Measurements from ENCODE around the gene DNAH10.

The DNAH10 gene

DNA sequence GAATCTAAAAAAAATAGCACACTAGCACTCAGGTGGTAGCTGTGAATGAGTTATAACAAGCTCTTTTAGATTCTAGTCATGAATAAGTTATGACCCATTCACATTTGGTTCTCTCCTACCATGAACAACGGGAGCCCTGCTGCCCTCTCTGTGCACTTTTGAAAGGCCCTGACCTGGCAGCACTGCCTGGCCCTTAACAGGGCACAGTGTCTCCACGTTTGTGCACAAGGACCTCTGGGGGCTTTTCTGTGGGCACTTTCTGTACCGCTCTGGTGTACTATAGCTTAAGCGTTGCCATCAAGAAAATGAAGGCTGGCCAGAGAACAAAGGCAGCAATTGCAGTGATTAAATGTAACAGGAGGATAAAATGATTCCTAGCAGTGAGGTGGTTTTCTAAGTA lies 189.4 kb downstream of the DNAH10 start:
- no peaks in the 10 kb centered on the region for H3K9me3 ChIP-seq (ENCODE audit: control insufficient read depth, insufficient read depth, low read length)
- no peaks in the 10 kb centered on the region for H3K36me3 ChIP-seq (ENCODE audit: insufficient read depth, low read length)
- H3K9ac ChIP-seq (ENCODE audit: low read depth, low read length): no peak overlapping the region
- no peaks in the 10 kb centered on the region for H3K4me1 ChIP-seq (ENCODE audit: insufficient read depth, low read length)

DNA sequence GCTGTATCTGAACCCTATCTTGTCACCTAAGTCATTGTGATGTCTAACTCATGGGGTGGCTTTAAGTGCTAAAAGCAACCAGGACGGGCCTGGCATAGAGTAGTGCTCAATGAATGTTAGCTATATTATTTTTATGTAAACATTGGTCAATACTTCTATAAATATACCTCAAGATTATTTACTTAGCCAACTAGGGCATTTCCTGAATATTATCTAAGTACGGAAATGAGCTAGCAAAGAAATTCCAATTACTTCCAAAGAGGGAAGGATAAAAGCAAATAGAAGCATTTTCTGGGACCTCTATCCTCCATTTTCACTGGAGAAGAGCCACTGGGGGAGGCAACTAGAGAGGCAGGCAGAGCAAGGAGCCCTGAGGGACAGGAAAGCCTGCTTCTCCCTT lies 189.9 kb downstream of the DNAH10 start:
- H3K9ac ChIP-seq (ENCODE audit: low read depth, low read length): no peak overlapping the region
- no peaks in the 10 kb centered on the region for H3K36me3 ChIP-seq (ENCODE audit: insufficient read depth, low read length)

DNA sequence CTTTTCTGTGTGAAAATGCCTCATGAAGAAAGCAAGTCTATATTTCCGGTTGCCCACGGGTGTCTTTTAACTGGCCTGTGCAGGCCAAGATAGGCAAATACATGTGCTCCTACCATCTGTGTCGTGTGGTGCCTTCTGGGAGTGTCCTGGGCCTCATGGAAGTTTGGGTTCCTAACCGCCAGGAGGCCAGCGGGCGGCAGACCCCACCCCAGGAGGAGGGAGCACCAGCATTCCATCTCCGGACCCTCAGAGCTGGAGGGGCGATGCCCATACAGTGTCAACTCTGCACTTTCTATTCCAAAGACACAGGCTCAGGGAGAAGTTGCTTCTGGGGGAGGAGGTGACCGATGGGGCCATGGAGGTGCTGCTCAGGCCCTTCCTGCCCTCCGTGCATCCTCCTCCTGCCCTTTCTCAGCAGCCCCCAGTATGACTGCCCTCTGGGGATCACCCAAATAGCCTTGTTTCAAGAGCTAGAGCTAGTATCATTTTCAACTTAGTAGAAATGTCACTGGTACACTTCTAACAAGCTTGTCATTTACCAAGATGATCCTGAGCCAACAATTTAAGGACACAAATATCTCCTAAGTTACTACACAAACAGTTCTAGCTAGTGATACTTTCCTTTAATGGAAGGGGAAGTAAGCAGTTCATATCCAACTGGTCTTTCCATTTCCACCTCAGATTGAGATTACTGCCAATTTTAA lies 192.7 kb downstream of the DNAH10 start:
- no peaks in the 10 kb centered on the region for H3K9me3 ChIP-seq (ENCODE audit: control insufficient read depth, insufficient read depth, low read length)
- no peaks in the 10 kb centered on the region for H3K36me3 ChIP-seq (ENCODE audit: insufficient read depth, low read length)
- no peaks in the 10 kb centered on the region for H3K4me1 ChIP-seq (ENCODE audit: insufficient read depth, low read length)
- H3K9ac ChIP-seq (ENCODE audit: low read depth, low read length): no peak overlapping the region

More for the DNA sequence above, 189.9 kb downstream of the DNAH10 start:
- Histone ChIP-seq H3K9me3 (ENCODE audit: control insufficient read depth, insufficient read depth, low read length) (no peaks in the 10 kb centered on the region), H3K4me1 (ENCODE audit: insufficient read depth, low read length) (no peaks in the 10 kb centered on the region)

DNA sequence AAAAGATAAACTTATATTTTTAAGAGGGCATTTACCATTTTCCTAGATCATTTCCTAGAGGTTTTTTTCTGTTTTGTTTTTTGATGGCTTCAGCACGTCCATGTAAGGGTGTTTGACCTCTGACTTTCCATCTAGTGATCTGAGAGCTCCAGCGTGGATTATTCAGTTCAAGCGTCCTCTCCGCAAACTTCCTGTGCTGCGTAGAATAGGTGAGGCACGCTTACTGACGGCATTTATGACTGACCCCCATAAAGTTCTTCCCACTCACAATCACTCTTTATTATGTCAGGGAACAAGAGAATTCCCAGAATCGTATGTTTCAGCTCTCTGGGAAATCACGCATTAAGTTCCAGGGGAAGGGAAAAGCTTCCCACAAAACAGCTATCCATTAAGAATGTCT lies 194.1 kb downstream of the DNAH10 start:
- no peaks in the 10 kb centered on the region for H3K36me3 ChIP-seq (ENCODE audit: insufficient read depth, low read length)
- no peaks in the 10 kb centered on the region for H3K4me1 ChIP-seq (ENCODE audit: insufficient read depth, low read length)
- H3K9me3 ChIP-seq (ENCODE audit: control insufficient read depth, insufficient read depth, low read length): no peaks in the 10 kb centered on the region
- no peak overlapping the region for H3K9ac ChIP-seq (ENCODE audit: low read depth, low read length)

DNA sequence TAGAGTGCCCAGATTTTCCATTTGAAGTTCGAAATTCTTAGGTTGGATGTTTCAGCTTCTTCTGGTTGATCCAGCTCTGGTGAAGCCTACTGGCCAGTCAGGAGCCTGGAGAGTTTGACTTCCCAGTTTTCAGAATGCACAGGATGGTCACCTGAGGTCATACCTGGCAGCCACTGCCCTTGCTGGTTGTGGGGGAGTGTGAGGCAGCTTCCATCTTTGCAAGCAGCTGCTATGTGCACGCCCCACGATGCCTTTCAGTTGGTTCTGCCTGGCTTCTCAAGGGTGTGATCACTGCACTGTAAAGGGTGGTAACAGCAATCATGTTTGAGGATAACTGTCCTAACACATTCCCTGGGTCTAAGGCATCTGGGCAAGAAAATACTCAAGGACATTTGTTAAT lies 195.1 kb downstream of the DNAH10 start:
- no peaks in the 10 kb centered on the region for H3K9me3 ChIP-seq (ENCODE audit: control insufficient read depth, insufficient read depth, low read length)
- no peaks in the 10 kb centered on the region for H3K36me3 ChIP-seq (ENCODE audit: insufficient read depth, low read length)
- H3K9ac ChIP-seq (ENCODE audit: low read depth, low read length): no peak overlapping the region
- no peaks in the 10 kb centered on the region for H3K4me1 ChIP-seq (ENCODE audit: insufficient read depth, low read length)

DNA sequence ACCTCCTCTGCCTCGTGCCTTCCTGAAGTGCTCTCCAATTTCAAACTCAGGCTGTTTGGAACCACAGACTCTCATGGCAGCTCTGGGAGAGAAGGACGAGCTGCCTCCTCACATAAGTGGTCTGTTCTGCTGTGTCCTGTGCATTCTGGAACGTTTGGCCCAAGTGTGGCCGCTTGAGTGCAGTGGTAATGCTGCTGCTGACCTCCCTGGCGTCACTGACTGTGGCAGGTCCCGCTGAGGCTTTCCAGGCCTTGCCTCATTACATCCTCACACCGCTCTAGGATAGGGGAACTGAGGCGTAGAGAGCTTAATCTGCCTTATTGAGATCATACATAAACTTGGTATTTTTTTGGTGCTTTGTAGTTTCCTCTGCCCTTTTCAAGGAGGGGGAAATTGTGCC lies 196.4 kb downstream of the DNAH10 start:
- H3K9me3 ChIP-seq (ENCODE audit: control insufficient read depth, insufficient read depth, low read length): no peaks in the 10 kb centered on the region
- H3K9ac ChIP-seq (ENCODE audit: low read depth, low read length): no peak overlapping the region
- no peaks in the 10 kb centered on the region for H3K4me1 ChIP-seq (ENCODE audit: insufficient read depth, low read length)
- no peaks in the 10 kb centered on the region for H3K36me3 ChIP-seq (ENCODE audit: insufficient read depth, low read length)

DNA sequence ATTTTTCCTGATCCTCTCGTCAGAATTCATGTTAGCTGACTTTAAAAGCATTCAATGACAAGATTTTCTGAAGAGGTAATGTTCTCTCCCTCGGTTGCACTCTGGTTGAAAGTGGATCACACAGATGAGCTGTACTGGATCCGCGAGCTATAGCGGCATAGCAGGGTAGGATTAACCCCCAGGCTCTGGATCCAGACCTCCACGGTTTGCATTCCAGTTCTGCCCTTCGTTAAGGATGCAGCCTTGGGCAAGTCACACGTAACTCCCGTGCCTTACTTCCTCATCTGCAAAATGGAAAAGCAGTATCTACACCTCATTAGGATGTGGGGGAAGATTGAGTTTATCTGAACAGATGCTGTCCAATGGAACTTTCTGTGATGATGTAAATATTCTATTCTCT lies 196.8 kb downstream of the DNAH10 start:
- H3K9me3 ChIP-seq (ENCODE audit: control insufficient read depth, insufficient read depth, low read length): no peaks in the 10 kb centered on the region
- H3K4me1 ChIP-seq (ENCODE audit: insufficient read depth, low read length): no peaks in the 10 kb centered on the region
- H3K36me3 ChIP-seq (ENCODE audit: insufficient read depth, low read length): no peaks in the 10 kb centered on the region
- no peak overlapping the region for H3K9ac ChIP-seq (ENCODE audit: low read depth, low read length)

DNA sequence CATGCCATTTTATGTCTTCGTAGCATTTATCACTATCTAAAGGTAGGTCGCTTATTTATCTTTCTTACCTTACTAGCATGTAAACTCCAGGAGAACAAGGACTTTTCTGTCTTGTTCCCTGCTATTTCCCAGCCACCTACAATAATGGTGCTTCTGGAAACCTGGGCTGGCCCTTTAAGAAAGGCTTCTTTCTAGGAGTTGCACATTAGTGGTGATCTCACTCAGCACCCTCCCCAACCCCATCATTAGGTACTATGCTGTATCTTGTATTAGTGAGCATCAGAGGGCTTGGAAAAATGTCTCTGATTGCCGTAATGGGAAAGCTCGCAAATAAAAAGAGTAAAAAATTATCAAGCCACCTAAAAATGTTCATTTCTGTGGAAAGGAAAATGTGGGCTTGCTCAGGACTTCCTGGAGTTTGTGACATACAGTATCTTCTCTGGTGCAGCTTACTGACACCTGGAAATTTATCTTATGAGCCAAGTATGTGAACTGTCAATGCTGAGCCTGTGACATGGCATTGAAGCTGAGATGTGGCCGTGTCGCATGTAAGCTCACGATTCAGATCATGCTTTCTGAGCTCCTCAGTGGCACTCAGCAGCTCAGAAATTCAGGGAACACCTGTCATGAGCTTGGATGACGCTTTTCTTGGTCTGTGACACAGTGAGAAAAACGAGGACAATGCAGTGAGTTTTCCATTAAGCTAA lies 198.1 kb downstream of the DNAH10 start:
- Histone ChIP-seq H3K9me3 (ENCODE audit: control insufficient read depth, insufficient read depth, low read length) (no peaks in the 10 kb centered on the region), H3K4me1 (ENCODE audit: insufficient read depth, low read length) (no peaks in the 10 kb centered on the region), H3K9ac (ENCODE audit: low read depth, low read length) (no peak overlapping the region), H3K36me3 (ENCODE audit: insufficient read depth, low read length) (no peaks in the 10 kb centered on the region)

DNA sequence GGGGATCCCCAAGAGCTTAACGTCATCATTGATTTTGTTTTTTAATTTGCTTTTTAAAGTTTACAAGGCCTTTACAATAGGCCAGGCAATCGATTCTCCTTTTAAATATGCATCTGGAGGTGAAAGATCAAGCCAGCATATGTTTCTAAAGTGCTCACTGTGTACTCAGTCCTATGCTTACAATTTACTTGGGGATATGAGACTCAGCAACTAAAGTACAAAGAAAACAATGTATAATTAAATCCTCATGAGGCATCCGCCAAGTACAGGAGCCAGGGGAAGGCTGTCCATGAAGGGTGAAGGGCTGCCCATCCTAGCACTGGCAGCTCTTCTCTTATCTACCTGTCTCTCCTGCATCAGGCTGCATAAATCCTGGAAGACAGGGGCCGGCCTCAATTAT lies 198.8 kb downstream of the DNAH10 start:
- Histone ChIP-seq H3K4me1 (ENCODE audit: insufficient read depth, low read length) (no peaks in the 10 kb centered on the region), H3K9me3 (ENCODE audit: control insufficient read depth, insufficient read depth, low read length) (no peaks in the 10 kb centered on the region), H3K36me3 (ENCODE audit: insufficient read depth, low read length) (no peaks in the 10 kb centered on the region), H3K9ac (ENCODE audit: low read depth, low read length) (no peak overlapping the region)

DNA sequence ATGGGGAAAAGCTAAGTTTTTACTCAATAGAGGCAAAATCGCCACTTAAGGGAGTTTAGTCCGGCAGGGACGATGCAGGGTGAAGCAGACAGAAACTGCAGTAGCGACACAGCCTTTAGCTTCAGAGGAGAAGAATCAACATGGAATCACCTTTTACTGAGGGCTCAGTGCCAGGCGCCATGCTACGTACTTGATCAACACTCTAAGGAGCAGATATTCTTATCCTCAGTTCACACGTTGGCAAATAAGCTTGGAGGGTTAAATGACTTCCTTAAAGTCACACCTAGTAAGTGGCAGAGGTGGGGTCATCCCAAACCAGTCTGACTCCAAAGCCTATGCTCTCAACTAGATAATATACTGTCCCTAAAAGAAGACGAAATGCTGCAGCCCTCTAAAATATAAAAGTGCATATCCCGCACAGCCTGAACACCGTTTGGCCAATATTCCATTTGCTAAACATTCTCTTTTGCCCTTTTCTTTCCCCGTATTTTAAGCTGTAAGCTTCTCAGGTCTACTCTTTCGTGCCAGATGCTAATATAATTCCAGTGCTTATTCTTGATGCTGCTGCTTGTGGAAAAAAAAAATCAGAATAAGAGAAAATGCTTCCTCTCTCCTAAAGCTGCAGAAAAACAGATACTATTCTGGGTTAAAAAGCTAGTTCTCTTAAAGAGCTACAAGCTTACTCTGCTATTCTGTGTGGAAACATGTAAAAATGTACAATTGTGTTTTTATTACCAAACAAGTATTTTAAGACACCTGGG lies 199.7 kb downstream of the DNAH10 start:
- H3K9me3 ChIP-seq (ENCODE audit: control insufficient read depth, insufficient read depth, low read length): no peaks in the 10 kb centered on the region
- H3K9ac ChIP-seq (ENCODE audit: low read depth, low read length): no peak overlapping the region
- H3K36me3 ChIP-seq (ENCODE audit: insufficient read depth, low read length): no peaks in the 10 kb centered on the region

DNA sequence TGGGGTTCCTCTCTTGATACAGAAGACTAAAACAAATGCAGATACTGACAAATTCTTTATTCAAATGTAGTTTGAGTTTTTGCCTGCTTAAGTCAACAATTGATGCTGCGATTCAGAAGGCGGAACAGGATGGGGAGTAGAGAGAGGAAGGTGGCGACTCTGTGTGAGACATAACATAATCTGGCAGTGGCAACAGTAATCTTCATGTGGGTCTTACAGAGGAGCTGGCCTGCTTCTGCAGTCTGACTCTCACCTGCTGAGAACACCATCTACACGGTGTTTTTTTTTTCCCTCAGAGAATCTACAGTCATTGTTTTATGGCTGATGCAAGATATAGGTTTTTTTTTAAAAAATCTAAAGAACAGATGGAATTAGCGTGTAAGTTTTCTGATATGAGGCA lies 200.4 kb downstream of the DNAH10 start:
- H3K4me1 ChIP-seq (ENCODE audit: insufficient read depth, low read length): no peaks in the 10 kb centered on the region
- no peaks in the 10 kb centered on the region for H3K9me3 ChIP-seq (ENCODE audit: control insufficient read depth, insufficient read depth, low read length)
- H3K36me3 ChIP-seq (ENCODE audit: insufficient read depth, low read length): no peaks in the 10 kb centered on the region
- no peak overlapping the region for H3K9ac ChIP-seq (ENCODE audit: low read depth, low read length)

More for the DNA sequence above, 199.7 kb downstream of the DNAH10 start:
- no peaks in the 10 kb centered on the region for H3K4me1 ChIP-seq (ENCODE audit: insufficient read depth, low read length)

DNA sequence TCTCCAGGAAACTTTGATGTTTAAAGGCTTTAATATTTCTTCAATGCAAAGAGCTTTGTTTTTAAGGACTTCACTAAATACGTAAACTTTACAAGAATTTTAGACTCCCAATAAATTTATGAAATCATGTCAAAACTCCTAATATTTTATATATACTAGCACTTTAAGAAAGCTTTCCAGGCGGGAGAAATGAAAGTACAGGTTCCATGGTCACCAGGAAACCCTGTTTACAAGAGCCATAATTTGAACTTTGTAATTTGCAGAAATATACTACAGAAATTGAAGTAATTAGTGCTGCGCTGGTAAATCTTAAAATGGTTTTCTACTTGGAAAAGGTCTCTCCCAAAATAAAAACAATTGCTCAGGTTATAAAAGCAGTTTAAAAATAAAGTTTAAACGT lies 201.7 kb downstream of the DNAH10 start:
- H3K9me3 ChIP-seq (ENCODE audit: control insufficient read depth, insufficient read depth, low read length): no peaks in the 10 kb centered on the region
- H3K36me3 ChIP-seq (ENCODE audit: insufficient read depth, low read length): no peaks in the 10 kb centered on the region
- no peak overlapping the region for H3K9ac ChIP-seq (ENCODE audit: low read depth, low read length)
- H3K4me1 ChIP-seq (ENCODE audit: insufficient read depth, low read length): no peaks in the 10 kb centered on the region

DNA sequence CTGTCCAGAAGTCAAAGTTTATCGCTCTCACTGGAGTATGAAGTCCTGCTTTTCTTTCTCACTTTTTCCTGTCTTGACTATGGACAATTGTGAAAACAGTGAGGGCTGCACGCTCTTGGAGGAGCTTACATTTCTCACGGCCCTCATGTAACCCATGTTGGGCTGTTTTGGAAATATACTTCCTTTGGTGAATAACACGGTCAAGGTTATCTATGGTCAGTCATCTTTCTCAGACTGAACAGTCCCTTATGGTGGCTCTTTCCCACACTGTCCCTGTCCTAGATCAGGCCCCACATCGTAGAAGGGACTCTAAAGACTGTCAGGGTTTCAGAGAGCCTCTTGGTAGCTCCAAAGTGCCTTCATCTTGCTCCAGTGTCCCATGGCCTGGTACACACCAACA lies 203.3 kb downstream of the DNAH10 start:
- no peaks in the 10 kb centered on the region for H3K9me3 ChIP-seq (ENCODE audit: control insufficient read depth, insufficient read depth, low read length)
- no peaks in the 10 kb centered on the region for H3K4me1 ChIP-seq (ENCODE audit: insufficient read depth, low read length)
- H3K9ac ChIP-seq (ENCODE audit: low read depth, low read length): no peak overlapping the region
- no peaks in the 10 kb centered on the region for H3K36me3 ChIP-seq (ENCODE audit: insufficient read depth, low read length)

DNA sequence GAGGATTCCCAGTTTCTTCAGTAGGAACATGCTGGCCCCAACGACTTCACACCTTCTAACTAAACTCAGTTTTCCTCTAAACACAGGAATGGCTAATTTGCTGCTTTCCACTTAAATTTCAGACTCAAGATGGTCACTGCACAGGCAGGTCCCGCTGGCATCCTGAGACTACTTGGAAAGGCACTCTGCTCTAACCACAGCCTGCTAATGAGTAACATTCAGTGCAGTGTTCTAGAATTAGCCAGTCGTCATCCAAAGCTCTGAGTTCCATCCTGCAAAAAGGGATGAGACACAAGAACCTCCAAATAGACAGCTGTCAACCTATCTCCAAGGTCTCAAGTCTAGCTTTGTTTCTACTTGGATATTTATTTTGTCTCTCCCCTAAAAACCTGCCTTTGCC lies 204.5 kb downstream of the DNAH10 start:
- peaks cover 4% of the 10 kb centered on the region for H3K4me1 ChIP-seq (ENCODE audit: insufficient read depth, low read length)
- no peak overlapping the region for H3K9ac ChIP-seq (ENCODE audit: low read depth, low read length)
- H3K36me3 ChIP-seq (ENCODE audit: insufficient read depth, low read length): no peaks in the 10 kb centered on the region
- H3K9me3 ChIP-seq (ENCODE audit: control insufficient read depth, insufficient read depth, low read length): no peaks in the 10 kb centered on the region

DNA sequence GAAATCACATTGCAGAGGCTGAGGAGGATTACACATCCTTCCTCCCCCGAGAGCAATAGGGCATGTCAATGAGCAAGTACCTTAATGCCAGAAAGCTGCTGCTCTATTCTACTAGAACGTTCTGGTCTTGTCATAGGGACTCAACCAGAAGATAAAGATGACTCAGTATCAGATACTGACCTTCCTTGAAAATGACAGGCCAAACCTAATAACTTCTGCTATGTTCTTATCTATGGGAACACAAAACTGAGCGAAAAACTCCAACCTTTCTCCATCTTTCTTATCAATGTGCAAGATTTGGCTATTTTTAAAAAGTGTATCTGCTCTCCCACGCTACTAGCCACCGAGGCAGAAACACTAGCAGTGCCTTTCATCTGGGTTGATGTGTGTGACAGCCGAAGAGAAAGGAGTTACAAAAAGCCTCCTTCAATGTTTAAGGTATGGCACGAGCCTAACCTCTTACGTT lies 205.1 kb downstream of the DNAH10 start:
- Histone ChIP-seq H3K36me3 (ENCODE audit: insufficient read depth, low read length) (no peaks in the 10 kb centered on the region), H3K9ac (ENCODE audit: low read depth, low read length) (no peak overlapping the region), H3K4me1 (ENCODE audit: insufficient read depth, low read length) (peaks cover 4% of the 10 kb centered on the region), H3K9me3 (ENCODE audit: control insufficient read depth, insufficient read depth, low read length) (no peaks in the 10 kb centered on the region)

Measured in ES-I3 (cell line).